Liver (tissue), 9 donors: ENCODE results near the gene OR2AT4. TPM values are rescaled to one million over a fixed set of nuclear protein-coding genes. Genes with fewer than 3 reads are reported as not detected.

ENCODE experiments used
- DNase-seq: peaks from one replicate; pipeline ENCODE4 v3.0.0-alpha.2; 2017; ENCODE audit warnings: low spot score
- H3K27ac ChIP-seq, 2 donors: one replicate each; pipeline ENCODE4 v1.7.0; 2013; ENCODE audit warnings: inconsistent platforms in 2 of 2, low read length in 2 of 2, control low read depth in 1 of 2, low read depth in 1 of 2, mild to moderate bottlenecking in 1 of 2
- H3K27me3 ChIP-seq, 4 donors: one replicate each; pipeline versions ENCODE4 v1.6.1 to v1.7.0; 2013; ENCODE audit warnings: low read length in 3 of 4, inconsistent platforms in 1 of 4, mild to moderate bottlenecking in 1 of 4, moderate library complexity in 1 of 4; ENCODE audit not compliant: control insufficient read depth in 4 of 4, insufficient read depth in 4 of 4
- H3K36me3 ChIP-seq, 4 donors: one replicate each; pipeline versions ENCODE4 v1.6.1 to v1.7.0; 2013; ENCODE audit warnings: low read length in 3 of 4, mild to moderate bottlenecking in 3 of 4, low read depth in 1 of 4, moderate library complexity in 1 of 4; ENCODE audit not compliant: control insufficient read depth in 4 of 4, insufficient read depth in 3 of 4
- H3K4me1 ChIP-seq, 4 donors: one replicate each; pipeline versions ENCODE4 v1.6.1 to v1.7.0; 2013; ENCODE audit warnings: low read length in 3 of 4, mild to moderate bottlenecking in 3 of 4, moderate library complexity in 1 of 4; ENCODE audit not compliant: control insufficient read depth in 4 of 4, insufficient read depth in 4 of 4
- H3K4me3 ChIP-seq, 3 donors: one replicate each; pipeline versions ENCODE4 v1.6.1 to v1.7.0; 2013; ENCODE audit warnings: low read length in 3 of 3, control low read depth in 1 of 3, low read depth in 1 of 3, mild to moderate bottlenecking in 1 of 3
- H3K9ac ChIP-seq, 2 donors: one replicate each; pipeline ENCODE4 v1.7.0; 2013; ENCODE audit warnings: low read length in 2 of 2, mild to moderate bottlenecking in 2 of 2, moderate library complexity in 2 of 2, control low read depth in 1 of 2, low read depth in 1 of 2
- H3K9me3 ChIP-seq, 4 donors: one replicate each; pipeline versions ENCODE4 v1.6.1 to v1.7.0; 2013; ENCODE audit warnings: low read length in 3 of 4; ENCODE audit not compliant: control insufficient read depth in 4 of 4
- CTCF ChIP-seq: fragments of 150-350 bp; IDR thresholded peaks from 2 replicates; pipeline ENCODE4 v1.5.1; 2017; ENCODE audit warnings: improper control_type of control experiment, low read depth, low read length; ENCODE audit not compliant: missing input control
- EGR1 ChIP-seq, 2 donors: IDR thresholded peaks; 2 replicates each; pipeline ENCODE4 v1.6.1; 2016 to 2018; ENCODE audit warnings: antibody characterized with exemption in 2 of 2, low read depth in 2 of 2
- FOXA1 ChIP-seq: IDR thresholded peaks from 2 replicates; pipeline ENCODE4 v1.6.1; 2016; ENCODE audit warnings: antibody characterized with exemption
- FOXA2 ChIP-seq: IDR thresholded peaks from 2 replicates; pipeline ENCODE4 v1.6.1; 2016; ENCODE audit warnings: antibody characterized with exemption
- GABPA ChIP-seq, 2 donors: IDR thresholded peaks in 1 of 2; conservative IDR thresholded peaks in 1 of 2; 2 replicates each; pipeline ENCODE4 v1.6.1; 2016; ENCODE audit warnings: antibody characterized with exemption in 2 of 2, mild to moderate bottlenecking in 1 of 2, moderate library complexity in 1 of 2
- HNF4A ChIP-seq, 2 donors: conservative IDR thresholded peaks; 2 replicates each; pipeline ENCODE4 v1.6.1; 2016; ENCODE audit warnings: antibody characterized with exemption in 2 of 2, mild to moderate bottlenecking in 2 of 2
- HNF4G ChIP-seq: IDR thresholded peaks from 2 replicates; pipeline ENCODE4 v1.6.1; 2016; ENCODE audit warnings: antibody characterized with exemption
- JUND ChIP-seq, 2 donors: IDR thresholded peaks; 2 replicates each; pipeline ENCODE4 v1.6.1; 2016; ENCODE audit warnings: antibody characterized with exemption in 2 of 2
- MAX ChIP-seq: IDR thresholded peaks from 2 replicates; pipeline ENCODE4 v1.6.1; 2016; ENCODE audit warnings: antibody characterized with exemption
- NR2F2 ChIP-seq: IDR thresholded peaks from 2 replicates; pipeline ENCODE4 v1.6.1; 2016; ENCODE audit warnings: antibody characterized with exemption
- RAD21 ChIP-seq, 2 donors: IDR thresholded peaks; 2 replicates each; pipeline ENCODE4 v1.6.1; 2016; ENCODE audit warnings: antibody characterized with exemption in 2 of 2, mild to moderate bottlenecking in 2 of 2
- REST ChIP-seq: IDR thresholded peaks from 2 replicates; pipeline ENCODE4 v1.6.1; 2016; ENCODE audit warnings: antibody characterized with exemption, mild to moderate bottlenecking
- RXRA ChIP-seq, 2 donors: IDR thresholded peaks; 2 replicates each; pipeline ENCODE4 v1.6.1; 2017 to 2018; ENCODE audit warnings: antibody characterized with exemption in 2 of 2, mild to moderate bottlenecking in 1 of 2
- SP1 ChIP-seq: IDR thresholded peaks from 2 replicates; pipeline ENCODE4 v1.6.1; 2018; ENCODE audit warnings: antibody characterized with exemption, mild to moderate bottlenecking
- TAF1 ChIP-seq: conservative IDR thresholded peaks from 2 replicates; pipeline ENCODE4 v1.6.1; 2016; ENCODE audit warnings: antibody characterized with exemption, mild to moderate bottlenecking
- YY1 ChIP-seq: IDR thresholded peaks from 2 replicates; pipeline ENCODE4 v1.6.1; 2016; ENCODE audit warnings: antibody characterized with exemption, mild to moderate bottlenecking
- ZBTB33 ChIP-seq: IDR thresholded peaks from 2 replicates; pipeline ENCODE4 v1.6.1; 2016; ENCODE audit warnings: antibody characterized with exemption
- WGBS: extraction: QIAGEN DNeasy Blood & Tissue Kit; methylation state at CpG from one replicate; pipeline ENCODE4 v1.1.7; 2013; 5-methylcytosine and 5-hydroxymethylcytosine counted together
- polyA plus RNA-seq, 2 donors: library from polyadenylated mRNA; stranded (reverse) in 1 of 2; unstranded in 1 of 2; fragments of 200-250 nt in 1 of 2; fragments of >200 nt in 1 of 2; fragmentation: Nextera tagmentation in 1 of 2; extraction: Ambion mirVana in 1 of 2; gene quantifications; one replicate each; pipeline versions ENCODE4 v1.2.1 to v1.2.3, GENCODE V29; 2013 to 2015
- total RNA-seq, 2 donors: library from RNA; depleted of rRNA; stranded (reverse); fragments of >200 nt; gene quantifications; one replicate each; pipeline ENCODE4 v1.2.3, GENCODE V29; 2014
- TF ChIP-seq, protein P1 (sequence below): IDR thresholded peaks from 2 replicates; pipeline ENCODE4 v1.6.1; 2016; ENCODE audit warnings: antibody characterized with exemption
- donor health status: healthy.
- donor health status: healthy.
- donor health status: healthy.
- donor health status: healthy.
- donor health status: healthy.

The OR2AT4 gene
- not detected for total RNA-seq
- not detected for polyA plus RNA-seq

- peaks cover 0 to 6% (median under 1%) of the 10 kb centered on the region in 4 donors for H3K9me3 ChIP-seq
- peaks cover 0 to 12% (median 0%) of the 10 kb centered on the region in 4 donors for H3K27me3 ChIP-seq
- WGBS: 79% methylated on average over 9 of the region's 9 CpGs
- H3K9ac ChIP-seq: no peak within 1 kb of the TSS
- H3K36me3 ChIP-seq: no peaks in the 10 kb centered on the region
- no peak within 1 kb of the TSS for H3K4me3 ChIP-seq
- no peaks in the 10 kb centered on the region for H3K4me1 ChIP-seq
- TF ChIP-seq RXRA (IDR thresholded peaks at IDR 0.05) (no peak), JUND (IDR thresholded peaks at IDR 0.05) (no peak), FOXA1 (no peak), RAD21 (IDR thresholded peaks at IDR 0.05) (no peak), CTCF (no peak), NR2F2 (no peak), YY1 (no peak), REST (no peak), EGR1 (IDR thresholded peaks at IDR 0.05; ENCODE audit: low read depth in 2 of 2) (no peak), HNF4G (no peak), TAF1 (no peak), SP1 (no peak), FOXA2 (no peak), MAX (no peak), ZBTB33 (no peak), HNF4A (conservative IDR thresholded peaks at IDR 0.05) (no peak), GABPA (IDR thresholded peaks at IDR 0.05 in 1 of 2, conservative IDR thresholded peaks at IDR 0.05 in 1 of 2) (no peak)
- TF ChIP-seq, protein P1, sequence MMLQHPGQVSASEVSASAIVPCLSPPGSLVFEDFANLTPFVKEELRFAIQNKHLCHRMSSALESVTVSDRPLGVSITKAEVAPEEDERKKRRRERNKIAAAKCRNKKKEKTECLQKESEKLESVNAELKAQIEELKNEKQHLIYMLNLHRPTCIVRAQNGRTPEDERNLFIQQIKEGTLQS: no peak
- no peak for DNase-seq
- no peak within 1 kb of the TSS for H3K27ac ChIP-seq
Observed at GRCh38 chr11:75096456-75097172, at the start of gene OR2AT4. OR2AT4 (minus strand) TSS chr11:75096876.
